ENCODE results near the gene DNA2. TPM values are rescaled to one million over a fixed set of nuclear protein-coding genes. Genes with fewer than 3 reads are reported as not detected.

Gene DNA2
- total RNA-seq, 3 donors from 2014 or later, result 2.8 to 6.6 (median 3.4) TPM

DNA sequence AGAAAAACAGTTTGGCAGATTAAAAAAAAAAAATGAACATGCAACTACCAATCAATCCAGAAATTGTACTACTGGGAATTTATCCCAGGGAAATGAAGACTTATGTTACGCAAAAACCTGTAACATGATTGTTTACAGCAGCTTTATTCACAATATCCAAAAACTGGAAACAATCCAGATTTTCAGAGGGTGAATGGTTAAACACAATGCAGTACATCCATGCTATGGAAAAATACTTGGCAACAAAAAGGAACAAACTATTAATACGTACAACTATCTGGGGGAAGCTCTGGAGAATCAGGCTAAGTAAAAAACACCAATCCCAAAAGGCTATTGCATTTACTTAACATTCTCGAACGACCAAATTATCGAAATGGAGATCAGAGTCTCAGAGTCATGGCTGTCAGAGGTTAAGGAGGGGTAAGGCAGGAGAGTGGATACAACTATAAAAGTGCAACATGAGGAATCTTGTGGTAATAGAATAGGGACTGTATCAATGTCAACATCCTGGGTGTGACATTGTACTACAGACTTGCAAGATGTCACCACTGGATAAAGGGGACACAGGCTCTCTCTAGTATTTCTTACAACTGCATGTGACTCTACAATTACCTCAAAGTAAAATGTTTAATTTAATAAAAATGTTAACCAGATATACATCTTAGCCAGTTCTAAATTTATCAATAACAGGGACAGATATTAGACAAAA, 43.2 kb downstream of the DNA2 start:
- intact Hi-C loops (cut with DNase I; ENCODE audit: low total_unique reads), result no loop called here
- no peaks in the 10 kb centered on the region for H3K36me3 ChIP-seq
- H3K27ac ChIP-seq, result no peak overlapping the region
- no peaks in the 10 kb centered on the region for H3K9me3 ChIP-seq
- H3K27me3 ChIP-seq, result no peaks in the 10 kb centered on the region
- no peak for TF ChIP-seq POLR2AphosphoS5 (IDR thresholded peaks at IDR 0.05)
- TF ChIP-seq POLR2A (IDR thresholded peaks at IDR 0.05), result no peak
- TF ChIP-seq, protein P1, sequence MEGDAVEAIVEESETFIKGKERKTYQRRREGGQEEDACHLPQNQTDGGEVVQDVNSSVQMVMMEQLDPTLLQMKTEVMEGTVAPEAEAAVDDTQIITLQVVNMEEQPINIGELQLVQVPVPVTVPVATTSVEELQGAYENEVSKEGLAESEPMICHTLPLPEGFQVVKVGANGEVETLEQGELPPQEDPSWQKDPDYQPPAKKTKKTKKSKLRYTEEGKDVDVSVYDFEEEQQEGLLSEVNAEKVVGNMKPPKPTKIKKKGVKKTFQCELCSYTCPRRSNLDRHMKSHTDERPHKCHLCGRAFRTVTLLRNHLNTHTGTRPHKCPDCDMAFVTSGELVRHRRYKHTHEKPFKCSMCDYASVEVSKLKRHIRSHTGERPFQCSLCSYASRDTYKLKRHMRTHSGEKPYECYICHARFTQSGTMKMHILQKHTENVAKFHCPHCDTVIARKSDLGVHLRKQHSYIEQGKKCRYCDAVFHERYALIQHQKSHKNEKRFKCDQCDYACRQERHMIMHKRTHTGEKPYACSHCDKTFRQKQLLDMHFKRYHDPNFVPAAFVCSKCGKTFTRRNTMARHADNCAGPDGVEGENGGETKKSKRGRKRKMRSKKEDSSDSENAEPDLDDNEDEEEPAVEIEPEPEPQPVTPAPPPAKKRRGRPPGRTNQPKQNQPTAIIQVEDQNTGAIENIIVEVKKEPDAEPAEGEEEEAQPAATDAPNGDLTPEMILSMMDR (IDR thresholded peaks at IDR 0.05), result no peak
- no peaks in the 10 kb centered on the region for H3K4me1 ChIP-seq
- DNase-seq (ENCODE audit: low spot score in 2 of 2), result no peak
- no peak overlapping the region for H3K4me3 ChIP-seq

DNA sequence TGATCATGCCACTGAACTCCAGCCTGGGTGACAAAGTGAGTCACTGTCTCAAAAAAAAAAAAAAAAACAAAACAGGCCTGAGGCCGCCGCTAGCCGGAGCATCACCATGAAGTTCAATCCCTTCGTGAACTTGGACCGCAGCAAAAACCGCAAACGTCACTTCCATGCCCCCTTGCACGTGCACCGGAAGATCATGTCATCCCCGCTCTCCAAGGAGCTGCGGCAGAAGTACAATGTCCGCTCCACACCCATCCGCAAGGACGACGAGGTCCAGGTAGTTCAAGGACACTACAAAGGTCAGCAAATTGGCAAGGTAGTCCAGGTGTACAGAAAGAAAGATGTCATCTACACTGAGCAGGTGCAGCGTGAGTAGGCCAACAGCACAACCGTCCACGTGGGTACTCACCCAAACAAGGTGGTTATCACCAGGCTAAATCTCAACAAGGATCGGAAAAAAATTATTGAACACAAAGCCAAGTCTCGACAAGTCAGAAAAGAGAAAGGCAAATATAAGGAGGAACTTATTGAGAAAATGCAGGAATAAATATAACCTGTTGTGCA, 47.2 kb downstream of the DNA2 start:
- Histone ChIP-seq H3K27me3 (no peaks in the 10 kb centered on the region), H3K4me1 (no peaks in the 10 kb centered on the region), H3K4me3 (no peak overlapping the region), H3K36me3 (no peaks in the 10 kb centered on the region), H3K27ac (no peak overlapping the region), H3K9me3 (no peaks in the 10 kb centered on the region)
- intact Hi-C loops (cut with DNase I; ENCODE audit: low total_unique reads), result no loop called here
- TF ChIP-seq POLR2AphosphoS5 (IDR thresholded peaks at IDR 0.05) (no peak), POLR2A (IDR thresholded peaks at IDR 0.05) (no peak)
- TF ChIP-seq, protein P1 (IDR thresholded peaks at IDR 0.05), result no peak
- no peak for DNase-seq (ENCODE audit: low spot score in 2 of 2)

DNA sequence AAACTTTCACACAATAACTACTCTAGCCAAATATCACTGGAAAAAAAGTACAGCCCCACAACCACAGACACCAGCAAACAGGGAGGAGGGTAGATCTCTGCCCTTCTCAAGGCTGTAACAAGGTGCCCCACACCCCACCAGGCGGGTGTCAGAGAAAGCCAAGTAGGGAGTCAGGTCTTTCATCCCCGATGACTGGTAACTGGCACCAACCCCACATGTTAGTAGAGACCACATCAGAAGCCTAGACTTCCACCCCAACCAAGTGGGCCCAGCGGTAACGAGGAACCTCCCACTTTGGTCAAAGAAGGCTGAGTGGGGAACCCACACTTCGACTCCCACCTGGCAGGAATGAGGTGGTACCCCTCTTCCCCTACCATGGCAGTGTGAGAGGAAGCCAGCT, 48.3 kb downstream of the DNA2 start:
- H3K9me3 ChIP-seq, result no peaks in the 10 kb centered on the region
- intact Hi-C loops (cut with DNase I; ENCODE audit: low total_unique reads), result no loop called here
- no peaks in the 10 kb centered on the region for H3K27me3 ChIP-seq
- no peak overlapping the region for H3K4me3 ChIP-seq
- no peak overlapping the region for H3K27ac ChIP-seq
- no peaks in the 10 kb centered on the region for H3K4me1 ChIP-seq
- H3K36me3 ChIP-seq, result no peaks in the 10 kb centered on the region
- DNase-seq (ENCODE audit: low spot score in 2 of 2), result no peak
- TF ChIP-seq POLR2A (IDR thresholded peaks at IDR 0.05) (no peak), POLR2AphosphoS5 (IDR thresholded peaks at IDR 0.05) (no peak)
- TF ChIP-seq, protein P1 (IDR thresholded peaks at IDR 0.05), result no peak

DNA sequence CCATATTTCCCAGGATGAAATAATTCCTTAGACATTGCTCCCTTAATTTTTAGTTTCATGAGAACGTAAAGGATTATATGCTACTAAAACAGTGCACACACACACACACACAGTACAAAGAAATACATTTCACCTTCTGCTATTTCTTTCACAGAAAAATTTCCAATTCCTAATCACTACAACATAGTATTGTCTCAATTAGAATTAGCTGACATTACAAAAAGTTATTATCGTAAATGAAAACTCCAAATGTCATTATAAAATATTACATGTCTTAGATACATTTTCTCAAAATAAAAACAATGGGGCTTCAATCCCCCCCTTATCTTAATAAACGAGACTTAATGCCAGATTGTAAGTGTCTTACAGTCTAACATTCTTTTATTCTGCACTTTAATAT, 52.4 kb downstream of the DNA2 start:
- no peak for TF ChIP-seq POLR2A (IDR thresholded peaks at IDR 0.05)
- no peak for TF ChIP-seq POLR2AphosphoS5 (IDR thresholded peaks at IDR 0.05)
- TF ChIP-seq, protein P1 (IDR thresholded peaks at IDR 0.05), result no peak
- no peaks in the 10 kb centered on the region for H3K27me3 ChIP-seq

DNA sequence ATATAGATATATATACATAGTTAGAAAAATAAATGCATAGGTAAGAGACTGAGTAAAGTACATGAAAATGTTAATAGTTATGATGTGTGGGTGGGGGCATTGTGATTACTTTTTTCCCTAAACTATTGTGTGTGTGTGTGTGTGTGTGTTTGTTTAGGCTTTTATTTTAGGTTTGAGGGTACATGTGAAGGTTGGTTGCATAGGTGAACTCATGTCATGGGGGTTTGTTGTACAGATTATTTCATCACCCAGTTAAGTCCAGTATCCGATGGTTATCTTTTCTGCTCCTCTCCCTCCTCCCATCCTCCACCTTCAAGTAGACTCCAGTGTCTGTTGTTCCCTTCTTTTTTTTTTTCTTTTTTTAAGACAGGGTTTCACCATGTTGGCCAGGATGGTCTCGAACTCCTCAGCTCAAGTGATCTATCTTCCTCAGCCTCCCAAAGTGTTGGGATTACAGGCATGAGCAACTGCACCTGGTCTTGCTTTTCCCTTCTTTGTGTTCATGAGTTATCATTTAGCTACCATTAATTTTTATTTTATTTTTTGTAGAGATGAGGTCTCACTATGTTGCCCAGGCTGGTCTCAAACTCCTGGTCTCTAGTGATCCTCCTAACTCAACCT, 62.8 kb downstream of the DNA2 start:
- H3K27ac ChIP-seq, result no peak overlapping the region
- no peaks in the 10 kb centered on the region for H3K9me3 ChIP-seq
- H3K36me3 ChIP-seq, result no peaks in the 10 kb centered on the region
- TF ChIP-seq POLR2A (IDR thresholded peaks at IDR 0.05) (no peak), POLR2AphosphoS5 (IDR thresholded peaks at IDR 0.05) (no peak)
- TF ChIP-seq, protein P1 (IDR thresholded peaks at IDR 0.05), result no peak
- H3K4me3 ChIP-seq, result no peak overlapping the region
- no peaks in the 10 kb centered on the region for H3K27me3 ChIP-seq
- H3K4me1 ChIP-seq, result no peaks in the 10 kb centered on the region
- no peak for DNase-seq (ENCODE audit: low spot score in 2 of 2)
- intact Hi-C loops (cut with DNase I; ENCODE audit: low total_unique reads), result no loop called here

More for the DNA sequence above, 52.4 kb downstream of the DNA2 start:
- no peaks in the 10 kb centered on the region for H3K4me1 ChIP-seq
- no peak overlapping the region for H3K27ac ChIP-seq
- H3K4me3 ChIP-seq, result no peak overlapping the region
- DNase-seq (ENCODE audit: low spot score in 2 of 2), result no peak
- intact Hi-C loops (cut with DNase I; ENCODE audit: low total_unique reads), result no loop called here
- no peaks in the 10 kb centered on the region for H3K9me3 ChIP-seq
- no peaks in the 10 kb centered on the region for H3K36me3 ChIP-seq

All from breast epithelium (tissue), 4 donors.